Gastrocnemius medialis (tissue), 4 donors: ENCODE measurements around the gene MT1G. TPM values are rescaled to one million over a fixed set of nuclear protein-coding genes. Genes with fewer than 3 reads are reported as not detected.
"Not testable (repeated sequence)": the region's sequence is repeated elsewhere in the genome, so short reads cannot be mapped to it uniquely, and the experiment has no call there.

Source experiments
- ATAC-seq, 2 donors: fragments of 150-250 bp; one replicate each; pipeline ENCODE4 v1.9.1; 2016
- DNase-seq, 2 donors: peaks; one replicate each; pipeline ENCODE4 v3.0.0-alpha.2; 2019
- H3K27ac ChIP-seq, 4 donors: fragments of 200-600 bp; sonication (generic); 1 replicate in 1 of 4; 2 replicates in 3 of 4; pipeline ENCODE4 v1.5.1; 2016 to 2018; ENCODE audit warnings: mild to moderate bottlenecking in 2 of 4, moderate library complexity in 1 of 4
- H3K27me3 ChIP-seq, 3 donors: fragments of 200-600 bp; sonication (generic) in 2 of 3; 1 replicate in 1 of 3; 2 replicates in 2 of 3; pipeline versions ENCODE4 v1.5.1 to v1.6.0; 2016 to 2019; ENCODE audit warnings: mild to moderate bottlenecking in 1 of 3, moderate library complexity in 1 of 3
- H3K36me3 ChIP-seq, 2 donors: fragments of 200-600 bp; sonication (generic) in 1 of 2; one replicate each; pipeline ENCODE4 v1.5.1; 2017 to 2018
- H3K4me1 ChIP-seq, 2 donors: fragments of 200-600 bp; sonication (generic) in 1 of 2; one replicate each; pipeline ENCODE4 v1.5.1; 2016 to 2017; ENCODE audit warnings: mild to moderate bottlenecking in 2 of 2
- H3K4me3 ChIP-seq, 4 donors: fragments of 200-600 bp; sonication (generic) in 3 of 4; 1 replicate in 1 of 4; 2 replicates in 3 of 4; pipeline ENCODE4 v1.5.1; 2016 to 2019; ENCODE audit warnings: mild to moderate bottlenecking in 2 of 4
- H3K9me3 ChIP-seq, 3 donors: fragments of 200-600 bp; sonication (generic) in 2 of 3; 1 replicate in 1 of 3; 2 replicates in 2 of 3; pipeline ENCODE4 v1.5.1; 2016 to 2019
- CTCF ChIP-seq, 5 experiments: fragments of 450-650 bp in 3 of 5; fragments of 200-600 bp in 2 of 5; sonication (generic) in 2 of 5; IDR thresholded peaks in 4 of 5; conservative IDR thresholded peaks in 1 of 5; 1 replicate in 4 of 5; 2 replicates in 1 of 5; pipeline ENCODE4 v1.5.1; 2016 to 2019; ENCODE audit warnings: antibody characterized with exemption in 5 of 5, mild to moderate bottlenecking in 3 of 5, moderate library complexity in 3 of 5
- POLR2A ChIP-seq, 2 donors: fragments of 450-650 bp; IDR thresholded peaks; one replicate each; pipeline ENCODE4 v1.6.1; 2017; ENCODE audit warnings: antibody characterized with exemption in 2 of 2, mild to moderate bottlenecking in 2 of 2, moderate library complexity in 2 of 2
- in situ Hi-C, 4 donors: fragments of 200-750 bp; cut with MboI; loops; one replicate each; pipeline versions ENCODE4 v1.15.0 to v1.8.0; 2017; ENCODE audit warnings: low sequenced_read_pairs in 4 of 4
- intact Hi-C: fragments of 100-400 bp; cut with DNase I; formaldehyde crosslinking; loops from one replicate; pipeline ENCODE4 v1.15.1; 2023; ENCODE audit warnings: low total_unique reads
- total RNA-seq, 4 donors: library from RNA; depleted of rRNA; stranded (reverse); fragments of >200 nt; gene quantifications; one replicate each; pipeline versions ENCODE4 v1.1.0 to v1.2.3, GENCODE V29; 2016

The MT1G gene
- total RNA-seq, 4 donors from 2014 or later, result 3.5 to 4.6 TPM; not detected in 2

GRCh38 chr16:56669005-56669839 is 1.4 kb upstream of the MT1G start, which contains the start of gene MT1H:
Gene MT1H, plus strand, starts transcription at chr16:56669814. Its CDS starts 71 bp downstream, at chr16:56669885.
- no peak for DNase-seq

GRCh38 chr16:56665286-56666261 is 2.3 kb downstream of the MT1G start:
- H3K4me1 ChIP-seq, H3K36me3 ChIP-seq, H3K9me3 ChIP-seq, DNase-seq, H3K4me3 ChIP-seq, in situ Hi-C loops, intact Hi-C loops, ATAC-seq, H3K27ac ChIP-seq: not testable (repeated sequence)
- peaks cover 26 to 46% (median 38%) of the 10 kb centered on the region in 3 donors for H3K27me3 ChIP-seq

More at GRCh38 chr16:56669005-56669839, 1.4 kb upstream of the MT1G start, which contains the start of gene MT1H:
- no peak for TF ChIP-seq CTCF (IDR thresholded peaks at IDR 0.05 in 4 of 5, conservative IDR thresholded peaks at IDR 0.05 in 1 of 5)
- TF ChIP-seq POLR2A (IDR thresholded peaks at IDR 0.05), result no peak
- Histone ChIP-seq H3K4me1 (peaks cover 0 to 11% of the 10 kb centered on the region in 2 donors), H3K27ac (no peak within 1 kb of the TSS), H3K27me3 (peaks cover 11 to 35% (median 31%) of the 10 kb centered on the region in 3 donors), H3K9me3 (no peaks in the 10 kb centered on the region), H3K4me3 (no peak within 1 kb of the TSS), H3K36me3 (no peaks in the 10 kb centered on the region)
- in situ Hi-C loops, result no loop called here
- intact Hi-C loops, result no loop called here
- no peak for ATAC-seq

GRCh38 chr16:56664506-56664905 is 3.4 kb downstream of the MT1G start:
- Histone ChIP-seq H3K4me1 (peaks cover 0 to 9% of the 10 kb centered on the region in 2 donors), H3K4me3 (no peak overlapping the region), H3K36me3 (no peaks in the 10 kb centered on the region), H3K27me3 (peaks cover 19 to 39% (median 29%) of the 10 kb centered on the region in 3 donors), H3K9me3 (no peaks in the 10 kb centered on the region), H3K27ac (no peak overlapping the region)
- ATAC-seq, result no peak
- intact Hi-C loops (no loop called here), in situ Hi-C loops (no loop called here)
- no peak for DNase-seq
- TF ChIP-seq CTCF (IDR thresholded peaks at IDR 0.05 in 4 of 5, conservative IDR thresholded peaks at IDR 0.05 in 1 of 5) (no peak), POLR2A (IDR thresholded peaks at IDR 0.05) (no peak)

- no peaks in the 10 kb centered on the region for H3K36me3 ChIP-seq
- H3K4me1 ChIP-seq, result peaks cover 0 to 8% of the 10 kb centered on the region in 2 donors
- intact Hi-C loops (no loop called here), in situ Hi-C loops (no loop called here)
- H3K27me3 ChIP-seq, result peaks cover 16 to 22% (median 20%) of the 10 kb centered on the region in 3 donors
- no peak overlapping the region for H3K27ac ChIP-seq
- TF ChIP-seq POLR2A (IDR thresholded peaks at IDR 0.05) (no peak), CTCF (IDR thresholded peaks at IDR 0.05 in 4 of 5, conservative IDR thresholded peaks at IDR 0.05 in 1 of 5) (no peak)
- H3K4me3 ChIP-seq, result no peak overlapping the region
- H3K9me3 ChIP-seq, result no peaks in the 10 kb centered on the region
- DNase-seq (no peak), ATAC-seq (no peak)
Observed at GRCh38 chr16:56662357-56663354, 5.2 kb downstream of the MT1G start.
